ENCODE measurements around the gene CRB1.

Gene CRB1

GRCh38 chr1:197471248-197471985 lies 203.4 kb downstream of the CRB1 start:
- no peak overlapping the region for H2AFZ ChIP-seq (ENCODE audit: low read length)
- peaks cover 3% of the 10 kb centered on the region; the same call in 1 of the 2 replicates for H3F3A ChIP-seq (ENCODE audit: low read depth)
- no peak overlapping the region for H3K4me3 ChIP-seq (ENCODE audit: low read length, poor library complexity, severe bottlenecking)
- no peaks in the 10 kb centered on the region for H3K79me2 ChIP-seq (ENCODE audit: insufficient read depth, low read length)
- H3K4me2 ChIP-seq (ENCODE audit: low read depth, low read length, poor library complexity, severe bottlenecking): no peak overlapping the region
- no peaks in the 10 kb centered on the region for H3K27me3 ChIP-seq (ENCODE audit: insufficient read depth, low read length, poor library complexity, severe bottlenecking)
- H3K4me1 ChIP-seq (ENCODE audit: insufficient read depth, low read length, poor library complexity, severe bottlenecking): peaks cover 48% of the 10 kb centered on the region
- no peak overlapping the region for H3K9ac ChIP-seq (ENCODE audit: low read depth, low read length, poor library complexity, severe bottlenecking)
- H3K9me3 ChIP-seq (ENCODE audit: insufficient read depth, low read depth, low read length): no peaks in the 10 kb centered on the region
- no peaks in the 10 kb centered on the region for H4K20me1 ChIP-seq (ENCODE audit: insufficient read depth, low read length, poor library complexity, severe bottlenecking)
- TF ChIP-seq EZH2phosphoT487 (IDR thresholded peaks at IDR 0.05; ENCODE audit: borderline replicate concordance) (no peak), CTCF (conservative IDR thresholded peaks at IDR 0.05; ENCODE audit: low read length) (no peak)
- no peaks in the 10 kb centered on the region for H3K36me3 ChIP-seq (ENCODE audit: insufficient read depth, low read length)
- no peaks in the 10 kb centered on the region for H3K9me2 ChIP-seq (replicated peaks; ENCODE audit: low read depth, low read length)

- Histone ChIP-seq H2AFZ (ENCODE audit: low read length) (no peak overlapping the region), H3K79me2 (ENCODE audit: insufficient read depth, low read length) (no peaks in the 10 kb centered on the region), H3K4me3 (ENCODE audit: low read length, poor library complexity, severe bottlenecking) (no peak overlapping the region), H3K4me1 (ENCODE audit: insufficient read depth, low read length, poor library complexity, severe bottlenecking) (peaks cover 41% of the 10 kb centered on the region), H3K4me2 (ENCODE audit: low read depth, low read length, poor library complexity, severe bottlenecking) (no peak overlapping the region), H3K27me3 (ENCODE audit: insufficient read depth, low read length, poor library complexity, severe bottlenecking) (no peaks in the 10 kb centered on the region), H3K9me2 (replicated peaks; ENCODE audit: low read depth, low read length) (no peaks in the 10 kb centered on the region), H3K9me3 (ENCODE audit: insufficient read depth, low read depth, low read length) (no peaks in the 10 kb centered on the region), H3K9ac (ENCODE audit: low read depth, low read length, poor library complexity, severe bottlenecking) (no peak overlapping the region), H3F3A (ENCODE audit: low read depth) (no peaks in the 10 kb centered on the region), H4K20me1 (ENCODE audit: insufficient read depth, low read length, poor library complexity, severe bottlenecking) (no peaks in the 10 kb centered on the region), H3K36me3 (ENCODE audit: insufficient read depth, low read length) (no peaks in the 10 kb centered on the region)
- TF ChIP-seq CTCF (conservative IDR thresholded peaks at IDR 0.05; ENCODE audit: low read length): no peak
- TF ChIP-seq EZH2phosphoT487 (IDR thresholded peaks at IDR 0.05; ENCODE audit: borderline replicate concordance): no peak
These were observed 204.1 kb downstream of the CRB1 start for GRCh38 chr1:197472141-197472540.

- no peaks in the 10 kb centered on the region for H3K27me3 ChIP-seq (ENCODE audit: insufficient read depth, low read length, poor library complexity, severe bottlenecking)
- peak overlapping the region; percentile 60 for H3K4me2 ChIP-seq (ENCODE audit: low read depth, low read length, poor library complexity, severe bottlenecking)
- H3K4me3 ChIP-seq (ENCODE audit: low read length, poor library complexity, severe bottlenecking): peak overlapping the region; percentile 45
- H3F3A ChIP-seq (ENCODE audit: low read depth): 0 out of 2 replicates have a peak, but pooled peaks cover 5% of the 10 kb centered on the region
- H3K79me2 ChIP-seq (ENCODE audit: insufficient read depth, low read length): no peaks in the 10 kb centered on the region
- no peaks in the 10 kb centered on the region for H3K9me3 ChIP-seq (ENCODE audit: insufficient read depth, low read depth, low read length)
- no peaks in the 10 kb centered on the region for H4K20me1 ChIP-seq (ENCODE audit: insufficient read depth, low read length, poor library complexity, severe bottlenecking)
- H3K9ac ChIP-seq (ENCODE audit: low read depth, low read length, poor library complexity, severe bottlenecking): peak overlapping the region; percentile 2
- 0 out of 2 replicates have a peak overlapping the region, but pooled peaks have one; percentile 6 for H2AFZ ChIP-seq (ENCODE audit: low read length)
- H3K4me1 ChIP-seq (ENCODE audit: insufficient read depth, low read length, poor library complexity, severe bottlenecking): peaks cover 30% of the 10 kb centered on the region
- TF ChIP-seq EZH2phosphoT487 (IDR thresholded peaks at IDR 0.05; ENCODE audit: borderline replicate concordance): no peak
- no peak for TF ChIP-seq CTCF (conservative IDR thresholded peaks at IDR 0.05; ENCODE audit: low read length)
- no peaks in the 10 kb centered on the region for H3K9me2 ChIP-seq (replicated peaks; ENCODE audit: low read depth, low read length)
- no peaks in the 10 kb centered on the region for H3K36me3 ChIP-seq (ENCODE audit: insufficient read depth, low read length)
These were observed 212.4 kb downstream of the CRB1 start for GRCh38 chr1:197480446-197480845.

All from Loucy (cell line).